ENCODE measurements around the gene BCAR1. TPM values are rescaled to one million over a fixed set of nuclear protein-coding genes. Genes with fewer than 3 reads are reported as not detected.

The BCAR1 gene
- under 1 TPM; 0.67 to 0.81 TPM for total RNA-seq

GRCh38 chr16:75251280-75252048 lies at the start of gene BCAR1:
Gene BCAR1, minus strand, starts transcription at chr16:75251624. Its CDS starts 142 bp downstream, at chr16:75251482.
- Mint-ChIP-seq H3K36me3 (ENCODE audit: low read depth) (no peaks in the 10 kb centered on the region), H3K4me1 (ENCODE audit: low read depth) (peaks cover 3% of the 10 kb centered on the region), H3K27ac (no peak within 1 kb of the TSS), H3K9me3 (no peaks in the 10 kb centered on the region), H3K4me3 (peak within 1 kb of the TSS; percentile 64), H3K27me3 (ENCODE audit: low read depth) (peaks cover 31% of the 10 kb centered on the region)
- CTCF ChIA-PET, result interaction anchor here (0.7 to 1.4 kb wide), 2 partner anchors 17 to 52 kb away, joined by 3 read pairs; no protein-coding TSS in a partner anchor
- intact Hi-C loops (cut with micrococcal nuclease), result loop anchor here (1.0 to 2.0 kb wide), 2 partner anchors 53 to 129 kb away; no protein-coding TSS in a partner anchor
- DNase-seq, result peak; percentile 22

- no peak overlapping the region for H3K4me3 Mint-ChIP-seq
- no peaks in the 10 kb centered on the region for H3K4me1 Mint-ChIP-seq (ENCODE audit: low read depth)
- no peak overlapping the region for H3K27ac Mint-ChIP-seq
- peaks cover 56% of the 10 kb centered on the region for H3K36me3 Mint-ChIP-seq (ENCODE audit: low read depth)
- CTCF ChIA-PET, result no interaction called here
- no peak for DNase-seq
- intact Hi-C loops (cut with micrococcal nuclease), result no loop called here
- no peaks in the 10 kb centered on the region for H3K9me3 Mint-ChIP-seq
- H3K27me3 Mint-ChIP-seq (ENCODE audit: low read depth), result no peaks in the 10 kb centered on the region
Observed at GRCh38 chr16:75298267-75298666, 46.8 kb upstream of the BCAR1 start.

- no peaks in the 10 kb centered on the region for H3K9me3 Mint-ChIP-seq
- intact Hi-C loops (cut with micrococcal nuclease), result no loop called here
- H3K27ac Mint-ChIP-seq, result no peak overlapping the region
- peaks cover 59% of the 10 kb centered on the region for H3K36me3 Mint-ChIP-seq (ENCODE audit: low read depth)
- CTCF ChIA-PET, result no interaction called here
- no peaks in the 10 kb centered on the region for H3K27me3 Mint-ChIP-seq (ENCODE audit: low read depth)
- no peak overlapping the region for H3K4me3 Mint-ChIP-seq
- no peak for DNase-seq
- no peaks in the 10 kb centered on the region for H3K4me1 Mint-ChIP-seq (ENCODE audit: low read depth)
Observed at GRCh38 chr16:75296606-75297005, 45.2 kb upstream of the BCAR1 start.

GRCh38 chr16:75294773-75295459 lies 43.5 kb upstream of the BCAR1 start:
- Mint-ChIP-seq H3K27me3 (ENCODE audit: low read depth) (no peaks in the 10 kb centered on the region), H3K9me3 (no peaks in the 10 kb centered on the region), H3K36me3 (ENCODE audit: low read depth) (peaks cover 53% of the 10 kb centered on the region), H3K27ac (no peak overlapping the region), H3K4me1 (ENCODE audit: low read depth) (no peaks in the 10 kb centered on the region), H3K4me3 (no peak overlapping the region)
- DNase-seq, result no peak
- CTCF ChIA-PET, result no interaction called here
- intact Hi-C loops (cut with micrococcal nuclease), result no loop called here

GRCh38 chr16:75293772-75294171 lies 42.3 kb upstream of the BCAR1 start:
- Mint-ChIP-seq H3K9me3 (no peaks in the 10 kb centered on the region), H3K4me1 (ENCODE audit: low read depth) (peaks cover 6% of the 10 kb centered on the region), H3K4me3 (no peak overlapping the region), H3K27me3 (ENCODE audit: low read depth) (peaks cover 2% of the 10 kb centered on the region), H3K27ac (no peak overlapping the region), H3K36me3 (ENCODE audit: low read depth) (peaks cover 48% of the 10 kb centered on the region)
- intact Hi-C loops (cut with micrococcal nuclease), result no loop called here
- CTCF ChIA-PET, result no interaction called here
- no peak for DNase-seq

- DNase-seq, result no peak
- H3K27ac Mint-ChIP-seq, result no peak overlapping the region
Observed at GRCh38 chr16:75293173-75293572, 41.7 kb upstream of the BCAR1 start.

GRCh38 chr16:75292691-75293090 lies 41.3 kb upstream of the BCAR1 start:
- H3K36me3 Mint-ChIP-seq (ENCODE audit: low read depth), result peaks cover 43% of the 10 kb centered on the region
- peaks cover 2% of the 10 kb centered on the region for H3K27me3 Mint-ChIP-seq (ENCODE audit: low read depth)
- intact Hi-C loops (cut with micrococcal nuclease), result no loop called here
- CTCF ChIA-PET, result interaction anchor here (1.0 kb wide), 1 partner anchor 110 kb away, joined by 3 read pairs; no protein-coding TSS in a partner anchor
- DNase-seq, result no peak
- no peaks in the 10 kb centered on the region for H3K9me3 Mint-ChIP-seq
- H3K4me3 Mint-ChIP-seq, result no peak overlapping the region
- H3K4me1 Mint-ChIP-seq (ENCODE audit: low read depth), result peaks cover 15% of the 10 kb centered on the region
- H3K27ac Mint-ChIP-seq, result no peak overlapping the region

More at GRCh38 chr16:75293173-75293572, 41.7 kb upstream of the BCAR1 start:
- no peak overlapping the region for H3K4me3 Mint-ChIP-seq
- H3K36me3 Mint-ChIP-seq (ENCODE audit: low read depth), result peaks cover 48% of the 10 kb centered on the region
- no peaks in the 10 kb centered on the region for H3K9me3 Mint-ChIP-seq
- intact Hi-C loops (cut with micrococcal nuclease), result no loop called here
- H3K4me1 Mint-ChIP-seq (ENCODE audit: low read depth), result peaks cover 12% of the 10 kb centered on the region
- peaks cover 2% of the 10 kb centered on the region for H3K27me3 Mint-ChIP-seq (ENCODE audit: low read depth)
- CTCF ChIA-PET, result interaction anchor here (1.0 kb wide), 1 partner anchor 109 kb away, joined by 3 read pairs; no protein-coding TSS in a partner anchor

- H3K4me1 Mint-ChIP-seq (ENCODE audit: low read depth), result peaks cover 17% of the 10 kb centered on the region
- DNase-seq, result no peak
- CTCF ChIA-PET, result no interaction called here
- H3K9me3 Mint-ChIP-seq, result no peaks in the 10 kb centered on the region
- peaks cover 3% of the 10 kb centered on the region for H3K27me3 Mint-ChIP-seq (ENCODE audit: low read depth)
- no peak overlapping the region for H3K27ac Mint-ChIP-seq
- H3K4me3 Mint-ChIP-seq, result no peak overlapping the region
- intact Hi-C loops (cut with micrococcal nuclease), result loop anchor here (2.0 kb wide), 1 partner anchor 30 kb away; no protein-coding TSS in a partner anchor
- peaks cover 38% of the 10 kb centered on the region for H3K36me3 Mint-ChIP-seq (ENCODE audit: low read depth)
Observed at GRCh38 chr16:75289189-75289588, 37.8 kb upstream of the BCAR1 start.

- no peak overlapping the region for H3K4me3 Mint-ChIP-seq
- H3K9me3 Mint-ChIP-seq, result no peaks in the 10 kb centered on the region
- CTCF ChIA-PET, result no interaction called here
- intact Hi-C loops (cut with micrococcal nuclease), result loop anchor here (1.0 to 2.0 kb wide), 2 partner anchors 17 to 30 kb away; no protein-coding TSS in a partner anchor
- H3K27me3 Mint-ChIP-seq (ENCODE audit: low read depth), result peaks cover 3% of the 10 kb centered on the region
- H3K27ac Mint-ChIP-seq, result no peak overlapping the region
- peaks cover 17% of the 10 kb centered on the region for H3K4me1 Mint-ChIP-seq (ENCODE audit: low read depth)
- peaks cover 34% of the 10 kb centered on the region for H3K36me3 Mint-ChIP-seq (ENCODE audit: low read depth)
- DNase-seq, result peak; percentile 82
Observed at GRCh38 chr16:75288596-75289120, 37.2 kb upstream of the BCAR1 start.

- Mint-ChIP-seq H3K27ac (no peak overlapping the region), H3K9me3 (no peaks in the 10 kb centered on the region), H3K27me3 (ENCODE audit: low read depth) (peaks cover 3% of the 10 kb centered on the region), H3K36me3 (ENCODE audit: low read depth) (peaks cover 30% of the 10 kb centered on the region), H3K4me3 (no peak overlapping the region), H3K4me1 (ENCODE audit: low read depth) (peaks cover 17% of the 10 kb centered on the region)
- intact Hi-C loops (cut with micrococcal nuclease), result loop anchor here (1.0 to 2.0 kb wide), 2 partner anchors 17 to 31 kb away; no protein-coding TSS in a partner anchor
- CTCF ChIA-PET, result no interaction called here
- no peak for DNase-seq
Observed at GRCh38 chr16:75288181-75288580, 36.8 kb upstream of the BCAR1 start.

- CTCF ChIA-PET, result no interaction called here
- peaks cover 3% of the 10 kb centered on the region for H3K27me3 Mint-ChIP-seq (ENCODE audit: low read depth)
- intact Hi-C loops (cut with micrococcal nuclease), result loop anchor here (1.0 to 2.0 kb wide), 2 partner anchors 18 to 31 kb away; no protein-coding TSS in a partner anchor
- DNase-seq, result no peak
- peaks cover 17% of the 10 kb centered on the region for H3K4me1 Mint-ChIP-seq (ENCODE audit: low read depth)
- no peak overlapping the region for H3K27ac Mint-ChIP-seq
- H3K4me3 Mint-ChIP-seq, result no peak overlapping the region
- no peaks in the 10 kb centered on the region for H3K9me3 Mint-ChIP-seq
- H3K36me3 Mint-ChIP-seq (ENCODE audit: low read depth), result peaks cover 27% of the 10 kb centered on the region
Observed at GRCh38 chr16:75287708-75288107, 36.3 kb upstream of the BCAR1 start.

- Mint-ChIP-seq H3K27me3 (ENCODE audit: low read depth) (peaks cover 3% of the 10 kb centered on the region), H3K27ac (no peak overlapping the region)
- DNase-seq, result no peak
Observed at GRCh38 chr16:75286389-75286788, 35.0 kb upstream of the BCAR1 start.

More at GRCh38 chr16:75286389-75286788, 35.0 kb upstream of the BCAR1 start:
- Mint-ChIP-seq H3K9me3 (no peaks in the 10 kb centered on the region), H3K36me3 (ENCODE audit: low read depth) (peaks cover 16% of the 10 kb centered on the region), H3K4me3 (no peak overlapping the region), H3K4me1 (ENCODE audit: low read depth) (peaks cover 17% of the 10 kb centered on the region)
- CTCF ChIA-PET, result no interaction called here
- intact Hi-C loops (cut with micrococcal nuclease), result no loop called here
